Thyroid gland (tissue), 4 donors: ENCODE measurements around the gene IL2RA. TPM values are rescaled to one million over a fixed set of nuclear protein-coding genes. Genes with fewer than 3 reads are reported as not detected.
A peak's percentile ranks its signal among the peaks of the same experiment; 100 is the strongest.

ENCODE experiments used
- DNase-seq, 2 donors: peaks; one replicate each; pipeline ENCODE4 v3.0.0-alpha.2; 2019
- H3K27ac ChIP-seq, 3 donors: fragments of 200-600 bp; sonication (generic); 1 replicate in 2 of 3; 2 replicates in 1 of 3; pipeline ENCODE4 v1.5.1; 2016 to 2019; ENCODE audit warnings: mild to moderate bottlenecking in 1 of 3, moderate library complexity in 1 of 3
- H3K27me3 ChIP-seq: fragments of 200-600 bp; sonication (generic); one replicate; pipeline ENCODE4 v1.5.1; 2019
- H3K36me3 ChIP-seq, 2 donors: fragments of 200-600 bp; sonication (generic); one replicate each; pipeline ENCODE4 v1.5.1; 2016 to 2019
- H3K4me1 ChIP-seq, 2 donors: fragments of 200-600 bp; sonication (generic); one replicate each; pipeline ENCODE4 v1.5.1; 2017 to 2019
- H3K4me3 ChIP-seq, 3 donors: fragments of 200-600 bp; sonication (generic); replicated peaks in 1 of 3; 1 replicate in 2 of 3; 2 replicates in 1 of 3; pipeline ENCODE4 v1.5.1; 2016; ENCODE audit warnings: mild to moderate bottlenecking in 1 of 3
- H3K9me3 ChIP-seq: fragments of 200-600 bp; sonication (generic); one replicate; pipeline ENCODE4 v1.5.1; 2017
- POLR2A ChIP-seq, 2 donors: fragments of 450-650 bp; IDR thresholded peaks; one replicate each; pipeline ENCODE4 v1.6.1; 2017; ENCODE audit warnings: antibody characterized with exemption in 2 of 2, mild to moderate bottlenecking in 2 of 2, moderate library complexity in 1 of 2
- WGBS, 2 donors: methylation state at CpG; one replicate each; pipeline ENCODE4 v1.1.5; 2017; 5-methylcytosine and 5-hydroxymethylcytosine counted together
- intact Hi-C: fragments of 100-400 bp; cut with DNase I; formaldehyde crosslinking; loops from one replicate; pipeline ENCODE4 v1.15.1; 2023
- total RNA-seq, 4 donors: library from RNA; depleted of rRNA; stranded (reverse); fragments of >200 nt; gene quantifications; one replicate each; pipeline ENCODE4 v1.2.3, GENCODE V29; 2016
- TF ChIP-seq, protein P1 (sequence below), 6 experiments: fragments of 200-600 bp in 3 of 6; fragments of 450-650 bp in 3 of 6; sonication (generic) in 3 of 6; IDR thresholded peaks; one replicate each; pipeline ENCODE4 v1.5.1; 2016 to 2019; ENCODE audit warnings: antibody characterized with exemption in 6 of 6, mild to moderate bottlenecking in 2 of 6, inconsistent platforms in 1 of 6, moderate library complexity in 1 of 6

The IL2RA gene
- total RNA-seq, 4 donors from 2014 or later = 1.7 to 11.3 (median 2.3) TPM

DNA sequence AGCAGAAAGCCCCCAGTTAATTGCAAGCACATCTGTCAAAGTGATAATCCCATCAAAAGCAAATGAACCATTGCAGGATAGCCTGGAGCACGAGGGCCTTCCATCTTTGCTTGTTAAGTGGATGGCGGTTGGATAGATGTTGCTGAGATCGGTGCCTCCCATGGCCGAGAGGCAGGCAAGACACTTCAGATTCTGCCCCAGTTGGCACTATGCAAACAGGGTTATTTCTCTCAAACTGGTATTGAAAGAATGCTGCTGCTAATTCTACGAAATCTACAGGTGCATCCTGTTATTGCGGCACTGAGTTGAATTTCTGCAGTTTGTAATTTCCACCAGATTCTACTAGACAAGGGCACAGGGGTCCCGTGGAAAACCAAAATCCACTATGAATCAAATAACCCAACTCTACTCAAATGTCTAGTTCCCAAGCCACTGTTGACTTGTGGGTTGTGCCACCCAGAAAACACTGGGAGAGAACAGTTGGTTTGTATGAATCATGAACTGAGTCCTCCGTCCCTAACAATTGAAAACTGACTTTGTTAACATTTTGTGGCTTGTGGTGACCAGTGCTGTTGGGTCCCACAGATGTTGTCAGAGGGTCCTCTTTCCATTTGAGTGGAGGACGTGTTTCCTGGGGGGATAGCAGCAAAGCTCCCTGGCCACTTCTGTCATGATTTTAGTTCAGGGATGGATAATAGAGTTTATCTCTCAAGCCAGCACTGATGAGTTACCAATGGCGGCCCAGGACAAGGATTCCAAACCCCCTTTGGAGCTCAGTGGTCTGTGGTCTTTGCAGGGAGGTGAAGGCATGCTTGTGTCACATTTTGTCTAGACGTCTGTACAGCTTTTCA is 7.1 kb upstream of the IL2RA start:
- Histone ChIP-seq H3K4me1 (peaks cover 0 to 4% of the 10 kb centered on the region in 2 donors), H3K27ac (no peak overlapping the region), H3K4me3 (no peak overlapping the region), H3K9me3 (no peaks in the 10 kb centered on the region), H3K36me3 (no peaks in the 10 kb centered on the region), H3K27me3 (no peaks in the 10 kb centered on the region)
- 64 to 76% methylated on average over 11 of the region's 11 CpGs for WGBS, 2 donors
- intact Hi-C loops = no loop called here
- DNase-seq = no peak
- TF ChIP-seq, protein P1, sequence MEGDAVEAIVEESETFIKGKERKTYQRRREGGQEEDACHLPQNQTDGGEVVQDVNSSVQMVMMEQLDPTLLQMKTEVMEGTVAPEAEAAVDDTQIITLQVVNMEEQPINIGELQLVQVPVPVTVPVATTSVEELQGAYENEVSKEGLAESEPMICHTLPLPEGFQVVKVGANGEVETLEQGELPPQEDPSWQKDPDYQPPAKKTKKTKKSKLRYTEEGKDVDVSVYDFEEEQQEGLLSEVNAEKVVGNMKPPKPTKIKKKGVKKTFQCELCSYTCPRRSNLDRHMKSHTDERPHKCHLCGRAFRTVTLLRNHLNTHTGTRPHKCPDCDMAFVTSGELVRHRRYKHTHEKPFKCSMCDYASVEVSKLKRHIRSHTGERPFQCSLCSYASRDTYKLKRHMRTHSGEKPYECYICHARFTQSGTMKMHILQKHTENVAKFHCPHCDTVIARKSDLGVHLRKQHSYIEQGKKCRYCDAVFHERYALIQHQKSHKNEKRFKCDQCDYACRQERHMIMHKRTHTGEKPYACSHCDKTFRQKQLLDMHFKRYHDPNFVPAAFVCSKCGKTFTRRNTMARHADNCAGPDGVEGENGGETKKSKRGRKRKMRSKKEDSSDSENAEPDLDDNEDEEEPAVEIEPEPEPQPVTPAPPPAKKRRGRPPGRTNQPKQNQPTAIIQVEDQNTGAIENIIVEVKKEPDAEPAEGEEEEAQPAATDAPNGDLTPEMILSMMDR (IDR thresholded peaks at IDR 0.05) = no peak
- no peak for TF ChIP-seq POLR2A (IDR thresholded peaks at IDR 0.05)

DNA sequence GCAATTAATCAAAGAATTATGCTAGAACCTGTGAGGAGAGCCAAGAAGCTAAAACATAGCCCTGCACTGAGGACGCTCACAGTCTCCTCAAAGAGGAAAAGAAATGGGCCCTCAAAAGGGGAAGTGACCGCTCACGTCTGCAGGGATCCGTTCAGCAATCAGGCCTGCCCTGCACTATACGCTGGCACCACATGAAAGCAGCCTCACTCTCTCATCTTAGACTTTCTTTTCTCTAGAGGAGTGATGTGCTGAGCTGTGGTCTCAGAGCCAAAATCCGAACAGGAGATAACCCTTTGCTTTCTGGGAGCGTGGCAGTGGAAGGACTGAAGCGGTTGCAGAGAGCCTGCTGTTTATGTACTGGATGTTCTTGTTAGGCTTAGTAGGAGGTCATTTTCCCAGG is 6.3 kb upstream of the IL2RA start:
- no peaks in the 10 kb centered on the region for H3K27me3 ChIP-seq
- no peak for DNase-seq
- H3K9me3 ChIP-seq = no peaks in the 10 kb centered on the region
- no peak overlapping the region for H3K27ac ChIP-seq
- WGBS, 2 donors = 78 to 80% methylated on average over 8 of the region's 8 CpGs
- no peaks in the 10 kb centered on the region for H3K36me3 ChIP-seq
- H3K4me1 ChIP-seq = peaks cover 0 to 4% of the 10 kb centered on the region in 2 donors
- TF ChIP-seq POLR2A (IDR thresholded peaks at IDR 0.05) = no peak
- TF ChIP-seq, protein P1 (IDR thresholded peaks at IDR 0.05) = no peak
- intact Hi-C loops = no loop called here
- H3K4me3 ChIP-seq = no peak overlapping the region

DNA sequence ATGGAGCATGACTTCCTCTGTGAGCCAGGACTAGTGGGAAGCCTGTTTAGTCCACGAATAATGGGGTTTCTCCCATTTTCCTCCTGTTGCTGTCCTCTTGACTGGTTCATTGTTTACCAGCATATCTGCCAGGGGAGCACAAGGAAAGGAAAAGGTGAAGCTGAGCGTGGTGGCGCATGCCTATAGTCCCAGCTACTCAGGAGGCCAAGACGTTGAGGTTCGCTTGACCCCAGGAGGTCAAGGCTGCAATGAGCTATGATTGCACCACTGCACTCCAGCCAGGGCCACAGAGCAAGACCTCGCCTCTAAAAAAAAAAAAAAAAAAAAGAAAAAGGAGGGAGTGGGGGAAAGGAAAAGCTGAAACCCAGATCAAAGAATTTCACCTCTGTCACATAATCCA is 5.8 kb upstream of the IL2RA start:
- Histone ChIP-seq H3K27ac (no peak overlapping the region), H3K4me1 (peaks cover 0 to 4% of the 10 kb centered on the region in 2 donors), H3K9me3 (no peaks in the 10 kb centered on the region), H3K36me3 (no peaks in the 10 kb centered on the region), H3K4me3 (no peak overlapping the region), H3K27me3 (no peaks in the 10 kb centered on the region)
- TF ChIP-seq, protein P1 (IDR thresholded peaks at IDR 0.05) = no peak
- no peak for TF ChIP-seq POLR2A (IDR thresholded peaks at IDR 0.05)
- 78 to 82% methylated on average over 6 of the region's 6 CpGs for WGBS, 2 donors
- intact Hi-C loops = no loop called here
- no peak for DNase-seq

DNA sequence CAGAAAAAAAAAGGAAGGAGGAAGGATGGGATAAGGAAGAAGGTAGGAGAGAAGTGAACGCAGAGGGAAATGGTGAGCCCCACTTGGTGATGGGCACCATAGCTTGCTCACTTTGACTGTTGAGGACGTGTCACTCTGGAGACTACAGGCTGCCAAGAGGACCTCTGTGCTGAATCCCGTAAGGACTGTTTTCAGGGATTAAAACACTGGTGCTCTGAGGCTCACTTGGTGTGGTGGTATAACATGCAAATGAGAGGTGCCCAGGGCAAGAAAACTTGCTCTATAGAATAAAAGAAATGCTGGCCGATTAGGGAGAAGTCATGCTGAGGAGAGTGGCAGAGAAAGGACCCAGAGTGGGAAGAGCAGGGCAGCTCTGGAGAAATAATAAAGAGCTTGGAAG is 5.3 kb upstream of the IL2RA start:
- TF ChIP-seq POLR2A (IDR thresholded peaks at IDR 0.05) = no peak
- TF ChIP-seq, protein P1 (IDR thresholded peaks at IDR 0.05) = no peak
- Histone ChIP-seq H3K9me3 (no peaks in the 10 kb centered on the region), H3K4me1 (peaks cover 0 to 4% of the 10 kb centered on the region in 2 donors), H3K36me3 (no peaks in the 10 kb centered on the region), H3K27me3 (no peaks in the 10 kb centered on the region), H3K27ac (no peak overlapping the region), H3K4me3 (no peak overlapping the region)
- WGBS, 2 donors = 83% methylated on average over 4 of the region's 4 CpGs
- intact Hi-C loops = no loop called here
- no peak for DNase-seq

DNA sequence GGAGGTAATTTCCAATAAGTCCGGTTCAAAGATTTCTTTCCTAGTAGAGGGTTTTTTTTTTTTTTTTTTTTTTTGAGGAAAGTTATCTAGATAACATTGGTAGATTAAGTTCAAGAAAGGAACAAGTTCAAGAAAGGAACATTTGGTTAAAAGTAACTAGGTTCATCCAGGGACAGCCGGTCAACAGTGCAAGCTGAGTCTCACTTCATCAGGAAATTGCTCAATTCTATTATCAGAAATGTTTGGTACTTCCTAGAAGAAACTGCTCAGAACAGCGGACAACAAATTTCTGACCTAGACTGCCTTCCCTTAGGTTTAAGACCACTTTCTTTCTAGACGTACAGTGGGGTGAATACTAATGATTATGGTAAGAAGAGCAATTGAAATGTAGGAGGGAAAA is 3.7 kb upstream of the IL2RA start:
- no peak for TF ChIP-seq POLR2A (IDR thresholded peaks at IDR 0.05)
- TF ChIP-seq, protein P1 (IDR thresholded peaks at IDR 0.05) = no peak
- intact Hi-C loops = no loop called here
- Histone ChIP-seq H3K4me3 (no peak overlapping the region), H3K27me3 (no peaks in the 10 kb centered on the region), H3K36me3 (no peaks in the 10 kb centered on the region), H3K27ac (peak overlapping the region in 1 of 3 donors; percentile 65), H3K9me3 (no peaks in the 10 kb centered on the region), H3K4me1 (peaks cover 0 to 4% of the 10 kb centered on the region in 2 donors)
- 62 to 74% methylated on average over 4 of the region's 4 CpGs for WGBS, 2 donors
- DNase-seq = no peak
